Caco-2 (cell line): ENCODE results near the gene PARP12. TPM values are rescaled to one million over a fixed set of nuclear protein-coding genes. Genes with fewer than 3 reads are reported as not detected.

Source experiments
- BruUV-seq: library from RNA; stranded (reverse); fragments of 400-500 nt; replicated peaks from 2 replicates; lab custom pipeline; 2021; lab: Mats Ljungman, UMichigan
- CTCF ChIA-PET: fragments of 300-600 bp; sonication (Branson Sonifier 250); formaldehyde crosslinking; loops from one replicate; lab custom pipeline; 2022; ENCODE audit warnings: antibody characterized with exemption; lab: Charles Lee
- POLR2A ChIA-PET: fragments of 300-600 bp; sonication (Branson Sonifier 250); formaldehyde crosslinking; loops from one replicate; lab custom pipeline; 2022; ENCODE audit warnings: antibody characterized with exemption; lab: Charles Lee
- DNase-seq, 2 experiments: peaks; one replicate each; pipeline versions ENCODE4 v3.0.0 to v3.0.0-alpha.2; 2020 to 2022
- H3K27me3 ChIP-seq: replicated peaks from 2 replicates; pipeline ENCODE4 v1.6.0; 2011; ENCODE audit warnings: low read length; ENCODE audit not compliant: control insufficient read depth, insufficient read depth
- H3K36me3 ChIP-seq: 2 replicates; pipeline ENCODE4 v1.5.1; 2011; ENCODE audit warnings: low read length; ENCODE audit not compliant: control insufficient read depth, insufficient read depth
- H3K4me1 ChIP-seq: fragments of 250-450 bp; sonication (Bioruptor Pico); 2 replicates; pipeline ENCODE4 v1.5.1; 2020; ENCODE audit warnings: mild to moderate bottlenecking
- H3K4me3 ChIP-seq: 2 replicates; pipeline ENCODE4 v1.5.1; 2011; ENCODE audit warnings: low read depth, mild to moderate bottlenecking, control low read depth, low read length
- H3K9me3 ChIP-seq: fragments of 250-450 bp; sonication (Bioruptor Pico); 2 replicates; pipeline ENCODE4 v1.5.1; 2020; ENCODE audit warnings: mild to moderate bottlenecking, moderate library complexity
- H3K27ac Mint-ChIP-seq: one replicate; pipeline ENCODE4 v1.8.0; 2022; ENCODE audit warnings: mixed read lengths; ENCODE audit not compliant: unreplicated experiment
- H3K27me3 Mint-ChIP-seq: one replicate; pipeline ENCODE4 v1.8.0; 2022; ENCODE audit warnings: mixed read lengths; ENCODE audit not compliant: insufficient read depth, unreplicated experiment
- H3K36me3 Mint-ChIP-seq: one replicate; pipeline ENCODE4 v1.8.0; 2022; ENCODE audit warnings: mild to moderate bottlenecking, mixed read lengths; ENCODE audit not compliant: insufficient read depth, unreplicated experiment
- H3K4me1 Mint-ChIP-seq: one replicate; pipeline ENCODE4 v1.8.0; 2022; ENCODE audit warnings: low read depth, mixed read lengths; ENCODE audit not compliant: unreplicated experiment
- H3K4me3 Mint-ChIP-seq: one replicate; pipeline ENCODE4 v1.8.0; 2022; ENCODE audit warnings: mild to moderate bottlenecking, moderate library complexity, mixed read lengths; ENCODE audit not compliant: unreplicated experiment
- H3K9me3 Mint-ChIP-seq: one replicate; pipeline ENCODE4 v1.8.0; 2022; ENCODE audit warnings: mixed read lengths; ENCODE audit not compliant: unreplicated experiment
- CTCF ChIP-seq, 2 experiments: fragments of 200-600 bp in 1 of 2; IDR thresholded peaks; 1 replicate in 1 of 2; 2 replicates in 1 of 2; pipeline versions ENCODE4 v1.5.1 to v1.8.0; 2011 to 2022; ENCODE audit warnings: antibody characterized with exemption in 1 of 2, control low read depth in 1 of 2, inconsistent platforms in 1 of 2, low read depth in 1 of 2, low read length in 1 of 2, mild to moderate bottlenecking in 1 of 2, moderate library complexity in 1 of 2; ENCODE audit not compliant: insufficient read depth in 1 of 2, severe bottlenecking in 1 of 2, unreplicated experiment in 1 of 2
- intact Hi-C: fragments of 100-400 bp; cut with micrococcal nuclease; formaldehyde crosslinking; loops from one replicate; pipeline ENCODE4 v1.10.0; 2022; ENCODE audit not compliant: unreplicated experiment
- total RNA-seq: library from RNA; stranded (reverse); gene quantifications from 2 replicates; pipeline ENCODE4 v1.2.3, GENCODE V29; 2022

The PARP12 gene
- total RNA-seq, 1 experiment from 2014 or later, result 20.2 TPM

- ChIA-PET POLR2A (no interaction called here), CTCF (no interaction called here)
- TF ChIP-seq CTCF (IDR thresholded peaks at IDR 0.05; ENCODE audit: insufficient read depth in 1 of 2, low read depth in 1 of 2, low read length in 1 of 2, severe bottlenecking in 1 of 2, unreplicated experiment in 1 of 2), result no peak
- Histone ChIP-seq H3K36me3 (no peaks in the 10 kb centered on the region), H3K27me3 (no peaks in the 10 kb centered on the region), H3K4me1 (no peaks in the 10 kb centered on the region; the same call in 1 of the 2 replicates), H3K9me3 (peaks cover 5% of the 10 kb centered on the region; the same call in 1 of the 2 replicates), H3K4me3 (no peak overlapping the region)
- BruUV-seq, result no TSS peak
- Mint-ChIP-seq H3K27me3 (no peaks in the 10 kb centered on the region), H3K36me3 (no peaks in the 10 kb centered on the region), H3K4me3 (no peak overlapping the region), H3K27ac (no peak overlapping the region), H3K4me1 (no peaks in the 10 kb centered on the region), H3K9me3 (peaks cover 10% of the 10 kb centered on the region)
- intact Hi-C loops, result loop anchor here (5.0 kb wide), 1 partner anchor 253 kb away; no protein-coding TSS in a partner anchor
- DNase-seq, result no peak
Observed at GRCh38 chr7:140074780-140075179, 12.0 kb upstream of the PARP12 start.

GRCh38 chr7:140070546-140070945 is 7.8 kb upstream of the PARP12 start:
- Mint-ChIP-seq H3K27ac (no peak overlapping the region), H3K9me3 (peaks cover 51% of the 10 kb centered on the region), H3K4me1 (no peaks in the 10 kb centered on the region), H3K36me3 (no peaks in the 10 kb centered on the region), H3K27me3 (no peaks in the 10 kb centered on the region), H3K4me3 (no peak overlapping the region)
- Histone ChIP-seq H3K36me3 (no peaks in the 10 kb centered on the region), H3K9me3 (peaks cover 34% of the 10 kb centered on the region), H3K4me3 (no peak overlapping the region), H3K27me3 (no peaks in the 10 kb centered on the region), H3K4me1 (no peaks in the 10 kb centered on the region; the same call in 1 of the 2 replicates)
- ChIA-PET CTCF (no interaction called here), POLR2A (interaction anchor here (0.6 kb wide), 1 partner anchor 626 kb away, joined by 4 read pairs; no protein-coding TSS in a partner anchor)
- no peak for DNase-seq
- TF ChIP-seq CTCF (IDR thresholded peaks at IDR 0.05; ENCODE audit: insufficient read depth in 1 of 2, low read depth in 1 of 2, low read length in 1 of 2, severe bottlenecking in 1 of 2, unreplicated experiment in 1 of 2), result no peak
- BruUV-seq, result no TSS peak
- intact Hi-C loops, result no loop called here

GRCh38 chr7:140069298-140069949 is 6.7 kb upstream of the PARP12 start:
- Mint-ChIP-seq H3K4me1 (no peaks in the 10 kb centered on the region), H3K27me3 (no peaks in the 10 kb centered on the region), H3K9me3 (peaks cover 54% of the 10 kb centered on the region), H3K36me3 (no peaks in the 10 kb centered on the region), H3K4me3 (no peak overlapping the region), H3K27ac (no peak overlapping the region)
- Histone ChIP-seq H3K9me3 (peaks cover 34% of the 10 kb centered on the region), H3K36me3 (no peaks in the 10 kb centered on the region), H3K4me1 (no peaks in the 10 kb centered on the region), H3K27me3 (no peaks in the 10 kb centered on the region), H3K4me3 (no peak overlapping the region)
- POLR2A ChIA-PET, result no interaction called here
- TF ChIP-seq CTCF (IDR thresholded peaks at IDR 0.05; ENCODE audit: insufficient read depth in 1 of 2, low read depth in 1 of 2, low read length in 1 of 2, severe bottlenecking in 1 of 2, unreplicated experiment in 1 of 2), result no peak
- DNase-seq, result no peak
- no TSS peak for BruUV-seq
- CTCF ChIA-PET, result no interaction called here
- intact Hi-C loops, result no loop called here
